AG10803 (cell line): ENCODE results near the gene IBSP.

Experiments
- DNase-seq: peaks from one replicate; pipeline ENCODE4 v3.0.0; 2010; ENCODE audit warnings: low read depth
- H3K4me3 ChIP-seq: 2 replicates; pipeline ENCODE4 v1.5.1; 2011; ENCODE audit warnings: mild to moderate bottlenecking, low read length, control low read depth
- CTCF ChIP-seq: conservative IDR thresholded peaks from 2 replicates; pipeline ENCODE4 v1.5.1; 2011; ENCODE audit warnings: mild to moderate bottlenecking, low read length, control low read depth, inconsistent platforms

IBSP gene

GRCh38 chr4:87844452-87844851 lies 45.1 kb downstream of the IBSP start:
- no peak for TF ChIP-seq CTCF
- no peak for DNase-seq
- no peak overlapping the region for H3K4me3 ChIP-seq

DNA sequence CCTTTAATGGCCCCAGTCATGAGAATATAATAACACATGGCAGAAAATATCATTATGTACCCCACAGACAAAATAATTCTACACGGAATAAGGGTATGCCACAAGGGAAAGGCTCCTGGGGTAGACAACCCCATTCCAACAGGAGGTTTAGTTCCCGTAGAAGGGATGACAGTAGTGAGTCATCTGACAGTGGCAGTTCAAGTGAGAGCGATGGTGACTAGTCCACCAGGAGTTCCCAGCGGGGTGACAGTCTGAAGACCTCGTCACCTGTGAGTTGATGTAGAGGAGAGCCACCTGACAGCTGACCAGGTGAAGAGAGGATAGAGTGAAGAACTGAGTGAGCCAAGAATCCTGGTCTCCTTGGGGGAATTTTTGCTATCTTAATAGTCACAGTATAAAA lies 46.9 kb downstream of the IBSP start:
- TF ChIP-seq CTCF: no peak
- H3K4me3 ChIP-seq: no peak overlapping the region
- DNase-seq: no peak

DNA sequence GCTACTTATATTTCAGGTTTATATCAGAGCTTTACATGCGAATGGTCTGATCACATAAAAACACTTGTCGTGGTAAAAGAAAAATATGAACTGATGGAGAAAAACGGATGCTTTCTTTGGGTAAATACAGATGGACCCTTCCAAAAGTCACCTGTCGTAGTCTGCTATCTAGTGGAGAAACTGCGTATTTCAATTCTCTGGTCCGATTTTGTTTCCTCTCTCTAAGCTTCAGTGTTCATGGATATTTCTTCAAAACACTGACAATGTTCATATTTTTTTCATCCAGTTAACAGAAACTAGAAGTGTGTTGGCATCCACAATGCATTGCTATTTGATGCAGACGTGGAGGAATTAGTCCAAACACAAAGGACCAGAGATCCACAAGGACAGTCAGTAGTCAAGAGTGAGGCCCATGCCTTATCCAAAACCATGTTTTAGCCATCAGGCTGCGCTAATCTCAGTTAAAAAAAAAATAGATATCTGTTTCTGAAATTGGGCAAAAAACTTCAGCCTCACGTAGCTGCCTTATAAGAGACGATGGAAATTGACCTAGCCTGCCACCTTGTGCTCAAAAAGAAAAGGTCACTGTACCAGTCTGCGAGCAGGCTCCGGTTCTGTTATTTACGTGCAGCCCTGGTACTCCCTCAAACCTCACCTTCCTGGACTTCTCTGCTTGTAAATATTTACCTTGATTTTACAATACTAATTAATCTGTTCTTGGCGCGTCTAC lies 49.4 kb downstream of the IBSP start:
- H3K4me3 ChIP-seq: peak overlapping the region; percentile 46
- peak; percentile 72 for DNase-seq
- TF ChIP-seq CTCF: peak; percentile 74

DNA sequence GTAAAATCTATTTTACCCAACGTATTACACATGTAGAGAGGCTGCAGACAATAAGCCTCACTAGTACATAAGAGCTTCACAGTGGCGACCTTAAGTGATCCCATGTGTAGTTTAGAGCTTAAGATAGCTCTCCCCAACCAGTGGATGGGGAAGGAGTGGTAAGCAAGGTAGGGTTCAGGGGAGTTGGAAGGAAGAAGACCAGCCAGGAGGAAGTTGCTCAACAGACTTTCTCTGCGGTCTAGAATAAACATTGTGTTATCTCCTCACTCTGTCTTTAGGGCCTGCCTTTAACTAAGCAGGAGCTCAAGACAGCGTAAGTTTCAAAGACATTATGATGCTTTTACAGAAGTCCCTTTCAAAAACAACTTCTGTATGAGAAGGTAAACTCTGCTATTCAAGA lies 50.3 kb downstream of the IBSP start:
- no peak for DNase-seq
- TF ChIP-seq CTCF: no peak

DNA sequence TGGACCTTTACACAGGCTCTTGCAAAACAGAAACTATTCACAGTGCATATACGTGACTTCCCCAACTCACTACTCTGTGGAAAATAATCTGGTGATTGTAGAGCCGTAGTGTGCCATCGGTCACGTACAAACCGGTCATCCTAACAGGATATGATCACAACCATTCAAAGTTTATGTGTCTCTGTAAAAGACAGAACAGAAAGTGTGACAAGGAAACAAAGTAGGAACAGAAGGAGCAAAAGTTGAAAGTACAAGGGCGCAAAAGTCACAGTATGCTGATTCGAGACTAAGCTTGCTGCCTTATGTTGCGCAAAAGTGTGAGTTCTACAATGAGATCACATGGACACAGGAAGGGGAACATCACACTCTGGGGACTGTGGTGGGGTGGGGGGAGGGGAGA lies 52.0 kb downstream of the IBSP start:
- H3K4me3 ChIP-seq: no peak overlapping the region
- no peak for TF ChIP-seq CTCF
- DNase-seq: no peak

More for the DNA sequence above, 50.3 kb downstream of the IBSP start:
- no peak overlapping the region for H3K4me3 ChIP-seq

GRCh38 chr4:87851953-87852352 lies 52.6 kb downstream of the IBSP start:
- H3K4me3 ChIP-seq: no peak overlapping the region
- no peak for TF ChIP-seq CTCF
- no peak for DNase-seq

DNA sequence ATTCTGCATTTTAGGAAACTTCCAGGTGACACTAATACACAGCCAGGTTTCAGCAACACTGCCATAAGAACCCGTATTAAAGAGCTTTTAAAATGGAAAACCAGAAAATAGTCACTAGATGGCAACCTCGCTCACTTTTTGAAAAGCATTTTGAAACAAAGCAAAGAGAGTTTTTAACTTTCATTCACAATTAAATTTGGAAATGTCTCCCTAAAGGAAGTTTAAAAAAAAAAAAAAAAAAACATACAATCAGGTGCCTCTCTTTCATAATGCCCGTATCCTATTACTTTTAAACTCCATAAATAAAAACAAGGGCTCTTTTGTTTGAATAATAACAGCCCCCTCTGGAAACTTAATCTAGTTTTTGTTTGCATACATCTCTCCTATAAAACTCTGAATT lies 53.8 kb downstream of the IBSP start:
- H3K4me3 ChIP-seq: no peak overlapping the region
- peak; percentile 64 for TF ChIP-seq CTCF
- DNase-seq: peak; percentile 61
